ENCODE results near the gene AFAP1L2.

AFAP1L2 gene

DNA sequence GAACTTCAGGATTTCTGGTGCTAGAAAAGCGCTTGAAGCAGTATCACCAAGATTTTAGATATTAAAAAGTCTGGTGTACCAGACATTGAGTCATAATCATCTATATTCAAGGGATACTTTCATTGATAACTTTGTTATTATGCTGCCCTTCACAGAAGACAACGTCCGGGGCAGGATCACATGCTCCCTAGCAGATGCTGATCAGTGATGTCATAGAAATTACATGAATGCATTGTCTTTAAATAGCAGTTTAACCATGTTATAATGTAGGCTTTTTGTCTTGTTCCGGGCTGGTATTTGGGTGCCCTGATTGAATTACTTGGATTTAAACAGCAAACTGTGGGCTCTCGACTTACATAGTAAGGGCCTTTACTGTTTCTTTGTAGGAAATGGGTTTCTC, 111.2 kb downstream of the AFAP1L2 start:
- no peak overlapping the region for H3K4me2 ChIP-seq (ENCODE audit: low read depth, low read length, poor library complexity, severe bottlenecking)
- no peak overlapping the region for H3K9ac ChIP-seq (ENCODE audit: low read depth, low read length, poor library complexity, severe bottlenecking)
- H2AFZ ChIP-seq (ENCODE audit: low read length), result no peak overlapping the region
- H4K20me1 ChIP-seq (ENCODE audit: insufficient read depth, low read length, poor library complexity, severe bottlenecking), result no peaks in the 10 kb centered on the region
- H3K9me3 ChIP-seq (ENCODE audit: insufficient read depth, low read depth, low read length), result peaks cover 16% of the 10 kb centered on the region
- TF ChIP-seq, protein P1, sequence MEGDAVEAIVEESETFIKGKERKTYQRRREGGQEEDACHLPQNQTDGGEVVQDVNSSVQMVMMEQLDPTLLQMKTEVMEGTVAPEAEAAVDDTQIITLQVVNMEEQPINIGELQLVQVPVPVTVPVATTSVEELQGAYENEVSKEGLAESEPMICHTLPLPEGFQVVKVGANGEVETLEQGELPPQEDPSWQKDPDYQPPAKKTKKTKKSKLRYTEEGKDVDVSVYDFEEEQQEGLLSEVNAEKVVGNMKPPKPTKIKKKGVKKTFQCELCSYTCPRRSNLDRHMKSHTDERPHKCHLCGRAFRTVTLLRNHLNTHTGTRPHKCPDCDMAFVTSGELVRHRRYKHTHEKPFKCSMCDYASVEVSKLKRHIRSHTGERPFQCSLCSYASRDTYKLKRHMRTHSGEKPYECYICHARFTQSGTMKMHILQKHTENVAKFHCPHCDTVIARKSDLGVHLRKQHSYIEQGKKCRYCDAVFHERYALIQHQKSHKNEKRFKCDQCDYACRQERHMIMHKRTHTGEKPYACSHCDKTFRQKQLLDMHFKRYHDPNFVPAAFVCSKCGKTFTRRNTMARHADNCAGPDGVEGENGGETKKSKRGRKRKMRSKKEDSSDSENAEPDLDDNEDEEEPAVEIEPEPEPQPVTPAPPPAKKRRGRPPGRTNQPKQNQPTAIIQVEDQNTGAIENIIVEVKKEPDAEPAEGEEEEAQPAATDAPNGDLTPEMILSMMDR (conservative IDR thresholded peaks at IDR 0.05; ENCODE audit: low read length), result no peak
- no peak for TF ChIP-seq EZH2phosphoT487 (IDR thresholded peaks at IDR 0.05; ENCODE audit: borderline replicate concordance)
- peaks cover 4% of the 10 kb centered on the region; the same call in 1 of the 2 replicates for H3F3A ChIP-seq (ENCODE audit: low read depth)
- H3K4me1 ChIP-seq (ENCODE audit: insufficient read depth, low read length, poor library complexity, severe bottlenecking), result peaks cover 14% of the 10 kb centered on the region
- H3K79me2 ChIP-seq (ENCODE audit: insufficient read depth, low read length), result no peaks in the 10 kb centered on the region
- no peaks in the 10 kb centered on the region for H3K9me2 ChIP-seq (replicated peaks; ENCODE audit: low read depth, low read length)
- no peaks in the 10 kb centered on the region for H3K27me3 ChIP-seq (ENCODE audit: insufficient read depth, low read length, poor library complexity, severe bottlenecking)
- no peak overlapping the region for H3K4me3 ChIP-seq (ENCODE audit: low read length, poor library complexity, severe bottlenecking)
- no peaks in the 10 kb centered on the region for H3K36me3 ChIP-seq (ENCODE audit: insufficient read depth, low read length)

DNA sequence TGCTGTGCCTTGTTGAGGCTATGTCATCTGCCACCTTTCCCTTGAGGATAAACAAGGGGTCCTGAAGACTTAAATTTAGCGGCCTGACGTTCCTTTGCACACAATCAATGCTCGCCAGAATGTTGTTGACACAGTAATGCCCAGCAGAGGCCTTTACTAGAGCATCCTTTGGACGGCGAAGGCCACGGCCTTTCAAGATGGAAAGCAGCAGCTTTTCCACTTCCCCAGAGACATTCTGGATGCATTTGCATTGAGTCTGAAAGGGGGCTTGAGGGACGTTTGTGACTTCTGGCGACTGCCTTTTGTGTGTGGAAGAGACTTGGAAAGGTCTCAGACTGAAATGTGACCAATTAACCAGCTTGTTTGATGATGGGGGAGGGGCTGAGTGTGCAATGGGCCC, 112.8 kb downstream of the AFAP1L2 start:
- Histone ChIP-seq H3F3A (ENCODE audit: low read depth) (peaks cover 4% of the 10 kb centered on the region; the same call in 1 of the 2 replicates), H3K36me3 (ENCODE audit: insufficient read depth, low read length) (no peaks in the 10 kb centered on the region), H3K9ac (ENCODE audit: low read depth, low read length, poor library complexity, severe bottlenecking) (no peak overlapping the region), H3K9me3 (ENCODE audit: insufficient read depth, low read depth, low read length) (peaks cover 15% of the 10 kb centered on the region), H3K27me3 (ENCODE audit: insufficient read depth, low read length, poor library complexity, severe bottlenecking) (no peaks in the 10 kb centered on the region), H3K79me2 (ENCODE audit: insufficient read depth, low read length) (no peaks in the 10 kb centered on the region), H3K4me2 (ENCODE audit: low read depth, low read length, poor library complexity, severe bottlenecking) (no peak overlapping the region), H3K9me2 (replicated peaks; ENCODE audit: low read depth, low read length) (no peaks in the 10 kb centered on the region), H3K4me3 (ENCODE audit: low read length, poor library complexity, severe bottlenecking) (no peak overlapping the region), H3K4me1 (ENCODE audit: insufficient read depth, low read length, poor library complexity, severe bottlenecking) (peaks cover 14% of the 10 kb centered on the region), H2AFZ (ENCODE audit: low read length) (no peak overlapping the region), H4K20me1 (ENCODE audit: insufficient read depth, low read length, poor library complexity, severe bottlenecking) (no peaks in the 10 kb centered on the region)
- TF ChIP-seq EZH2phosphoT487 (IDR thresholded peaks at IDR 0.05; ENCODE audit: borderline replicate concordance), result no peak
- TF ChIP-seq, protein P1 (conservative IDR thresholded peaks at IDR 0.05; ENCODE audit: low read length), result no peak

DNA sequence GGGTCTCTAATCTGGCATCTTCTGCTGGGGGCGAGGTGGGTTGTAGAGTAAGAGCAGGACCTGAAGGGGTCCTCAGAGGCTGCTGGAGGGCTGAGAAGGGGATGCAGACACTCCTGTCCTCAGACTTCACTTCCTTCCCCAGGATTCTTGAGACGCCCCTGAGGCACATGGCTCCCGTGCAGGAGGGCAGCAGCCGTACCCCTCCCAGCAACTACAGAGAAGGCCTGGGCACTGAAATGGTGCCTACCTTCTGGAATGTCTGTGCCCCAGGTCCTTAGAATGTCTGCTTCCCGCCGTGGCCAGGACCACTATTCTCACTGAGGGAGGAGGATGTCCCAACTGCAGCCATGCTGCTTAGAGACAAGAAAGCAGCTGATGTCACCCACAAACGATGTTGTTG, 113.2 kb downstream of the AFAP1L2 start:
- H3K9me3 ChIP-seq (ENCODE audit: insufficient read depth, low read depth, low read length), result peaks cover 11% of the 10 kb centered on the region
- H3K9me2 ChIP-seq (replicated peaks; ENCODE audit: low read depth, low read length), result no peaks in the 10 kb centered on the region
- H4K20me1 ChIP-seq (ENCODE audit: insufficient read depth, low read length, poor library complexity, severe bottlenecking), result no peaks in the 10 kb centered on the region
- H3K79me2 ChIP-seq (ENCODE audit: insufficient read depth, low read length), result no peaks in the 10 kb centered on the region
- peaks cover 4% of the 10 kb centered on the region; the same call in 1 of the 2 replicates for H3F3A ChIP-seq (ENCODE audit: low read depth)
- no peak overlapping the region for H3K4me2 ChIP-seq (ENCODE audit: low read depth, low read length, poor library complexity, severe bottlenecking)
- TF ChIP-seq EZH2phosphoT487 (IDR thresholded peaks at IDR 0.05; ENCODE audit: borderline replicate concordance), result no peak
- H2AFZ ChIP-seq (ENCODE audit: low read length), result no peak overlapping the region
- peaks cover 14% of the 10 kb centered on the region for H3K4me1 ChIP-seq (ENCODE audit: insufficient read depth, low read length, poor library complexity, severe bottlenecking)
- no peaks in the 10 kb centered on the region for H3K36me3 ChIP-seq (ENCODE audit: insufficient read depth, low read length)
- no peaks in the 10 kb centered on the region for H3K27me3 ChIP-seq (ENCODE audit: insufficient read depth, low read length, poor library complexity, severe bottlenecking)
- H3K9ac ChIP-seq (ENCODE audit: low read depth, low read length, poor library complexity, severe bottlenecking), result no peak overlapping the region
- no peak overlapping the region for H3K4me3 ChIP-seq (ENCODE audit: low read length, poor library complexity, severe bottlenecking)

DNA sequence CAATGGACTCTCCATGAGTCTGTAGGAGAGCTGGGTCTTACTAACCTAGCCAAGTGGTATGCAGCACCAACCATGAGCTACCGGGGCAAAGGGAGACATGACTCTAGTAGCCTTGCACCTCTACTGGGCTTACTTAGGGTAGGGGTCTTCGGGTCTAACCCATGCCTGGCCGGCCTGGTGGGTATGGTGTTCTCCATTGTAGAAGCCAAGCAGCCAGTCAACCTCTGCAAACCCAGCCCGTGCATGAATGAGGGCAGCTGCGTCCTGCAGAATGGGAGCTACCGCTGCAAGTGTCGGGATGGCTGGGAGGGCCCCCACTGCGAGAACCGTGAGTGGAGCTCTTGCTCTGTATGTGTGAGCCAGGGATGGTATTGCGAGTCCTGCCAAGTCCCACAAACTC, 114.3 kb downstream of the AFAP1L2 start:
- Histone ChIP-seq H3K36me3 (ENCODE audit: insufficient read depth, low read length) (no peaks in the 10 kb centered on the region), H3K27me3 (ENCODE audit: insufficient read depth, low read length, poor library complexity, severe bottlenecking) (no peaks in the 10 kb centered on the region), H3K9ac (ENCODE audit: low read depth, low read length, poor library complexity, severe bottlenecking) (no peak overlapping the region), H3K79me2 (ENCODE audit: insufficient read depth, low read length) (no peaks in the 10 kb centered on the region), H3K9me3 (ENCODE audit: insufficient read depth, low read depth, low read length) (peaks cover under 1% of the 10 kb centered on the region; the same call in 1 of the 2 replicates), H2AFZ (ENCODE audit: low read length) (no peak overlapping the region), H3K9me2 (replicated peaks; ENCODE audit: low read depth, low read length) (no peaks in the 10 kb centered on the region), H3K4me1 (ENCODE audit: insufficient read depth, low read length, poor library complexity, severe bottlenecking) (peaks cover 10% of the 10 kb centered on the region), H3K4me2 (ENCODE audit: low read depth, low read length, poor library complexity, severe bottlenecking) (no peak overlapping the region), H3K4me3 (ENCODE audit: low read length, poor library complexity, severe bottlenecking) (no peak overlapping the region), H4K20me1 (ENCODE audit: insufficient read depth, low read length, poor library complexity, severe bottlenecking) (no peaks in the 10 kb centered on the region), H3F3A (ENCODE audit: low read depth) (peaks cover under 1% of the 10 kb centered on the region; the same call in 1 of the 2 replicates)
- TF ChIP-seq, protein P1 (conservative IDR thresholded peaks at IDR 0.05; ENCODE audit: low read length), result no peak
- TF ChIP-seq EZH2phosphoT487 (IDR thresholded peaks at IDR 0.05; ENCODE audit: borderline replicate concordance), result no peak
